ENCODE data around the gene MYMX. TPM values are rescaled to one million over a fixed set of nuclear protein-coding genes. Genes with fewer than 3 reads are reported as not detected.

Gene MYMX
- total and polyA plus RNA-seq, 2 of the 4 experiments (the other 2 are of a cell fraction): not detected

GRCh38 chr6:44201200-44201599 lies 15.5 kb upstream of the MYMX start:
- Histone ChIP-seq H2BK20ac (ENCODE audit: low read depth, low read length) (no peak overlapping the region), H3K56ac (ENCODE audit: extremely low read depth, insufficient read depth, low read length) (no peak overlapping the region), H3K4ac (ENCODE audit: low read depth, low read length) (no peak overlapping the region), H3K9me1 (ENCODE audit: insufficient read depth, low read length) (no peaks in the 10 kb centered on the region), H3K18ac (ENCODE audit: low read depth, low read length) (no peak overlapping the region), H3K36me3 (ENCODE audit: control insufficient read depth, insufficient read depth, low read length) (no peaks in the 10 kb centered on the region), H3K4me2 (ENCODE audit: low read depth, low read length) (no peak overlapping the region), H3K9ac (ENCODE audit: low read depth, low read length) (no peak overlapping the region), H4K91ac (ENCODE audit: insufficient read depth, low read depth, low read length) (no peak overlapping the region), H4K5ac (ENCODE audit: low read depth, low read length) (no peak overlapping the region), H2AK5ac (ENCODE audit: low read depth, low read length) (no peak overlapping the region), H2AK9ac (replicated peaks; ENCODE audit: low read depth, low read length, poor library complexity) (no peak overlapping the region), H2BK15ac (ENCODE audit: low read depth, low read length) (no peak overlapping the region), H3K23ac (ENCODE audit: low read depth, low read length) (no peak overlapping the region; the same call in 1 of the 2 replicates), H2AFZ (replicated peaks; ENCODE audit: low read length, poor library complexity) (no peak overlapping the region), H3K4me3 (ENCODE audit: insufficient read depth, low read depth, low read length) (no peak overlapping the region), H3K27me3 (ENCODE audit: control insufficient read depth, insufficient read depth, low read length) (peaks cover 14% of the 10 kb centered on the region), H4K20me1 (ENCODE audit: insufficient read depth, low read length) (no peaks in the 10 kb centered on the region), H3K9me3 (ENCODE audit: control insufficient read depth, insufficient read depth, low read length) (no peaks in the 10 kb centered on the region), H3K14ac (replicated peaks; ENCODE audit: low read depth, low read length) (no peak overlapping the region), H2BK120ac (ENCODE audit: low read depth, low read length) (no peak overlapping the region), H3K4me1 (ENCODE audit: control insufficient read depth, insufficient read depth, low read length) (no peaks in the 10 kb centered on the region), H3K79me1 (ENCODE audit: low read depth in 1 of 2, low read length in 2 of 2) (no peaks in the 10 kb centered on the region), H3K27ac (ENCODE audit: insufficient read depth, low read length) (no peak overlapping the region), H2BK5ac (ENCODE audit: low read depth, low read length, poor library complexity, severe bottlenecking) (no peak overlapping the region), H4K8ac (ENCODE audit: low read depth in 2 of 2, low read length in 2 of 2) (no peak overlapping the region)
- ChIA-PET POLR2A (ENCODE audit: unreplicated experiment) (no interaction called here), CTCF (no interaction called here)
- no TSS peak for BruUV-seq (replicated peaks)
- dilution Hi-C loops (cut with HindIII; ENCODE audit: low sequenced_read_pairs, unreplicated experiment): no loop called here
- DNase-seq (no peak), ATAC-seq (ENCODE audit: low read depth) (no peak)
- TF ChIP-seq RCOR1 (IDR thresholded peaks at IDR 0.05; ENCODE audit: insufficient replicate concordance, low read length): no peak
- no peak for TF ChIP-seq SMC3 (IDR thresholded peaks at IDR 0.05; ENCODE audit: low read depth, low read length)
- no peak for TF ChIP-seq MAZ (IDR thresholded peaks at IDR 0.05; ENCODE audit: borderline replicate concordance, low read depth, low read length)
- TF ChIP-seq MAFK (IDR thresholded peaks at IDR 0.05; ENCODE audit: low read depth, low read length): no peak
- TF ChIP-seq, protein P1, sequence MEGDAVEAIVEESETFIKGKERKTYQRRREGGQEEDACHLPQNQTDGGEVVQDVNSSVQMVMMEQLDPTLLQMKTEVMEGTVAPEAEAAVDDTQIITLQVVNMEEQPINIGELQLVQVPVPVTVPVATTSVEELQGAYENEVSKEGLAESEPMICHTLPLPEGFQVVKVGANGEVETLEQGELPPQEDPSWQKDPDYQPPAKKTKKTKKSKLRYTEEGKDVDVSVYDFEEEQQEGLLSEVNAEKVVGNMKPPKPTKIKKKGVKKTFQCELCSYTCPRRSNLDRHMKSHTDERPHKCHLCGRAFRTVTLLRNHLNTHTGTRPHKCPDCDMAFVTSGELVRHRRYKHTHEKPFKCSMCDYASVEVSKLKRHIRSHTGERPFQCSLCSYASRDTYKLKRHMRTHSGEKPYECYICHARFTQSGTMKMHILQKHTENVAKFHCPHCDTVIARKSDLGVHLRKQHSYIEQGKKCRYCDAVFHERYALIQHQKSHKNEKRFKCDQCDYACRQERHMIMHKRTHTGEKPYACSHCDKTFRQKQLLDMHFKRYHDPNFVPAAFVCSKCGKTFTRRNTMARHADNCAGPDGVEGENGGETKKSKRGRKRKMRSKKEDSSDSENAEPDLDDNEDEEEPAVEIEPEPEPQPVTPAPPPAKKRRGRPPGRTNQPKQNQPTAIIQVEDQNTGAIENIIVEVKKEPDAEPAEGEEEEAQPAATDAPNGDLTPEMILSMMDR (conservative IDR thresholded peaks at IDR 0.05; ENCODE audit: low read depth, low read length): no peak
- no peak for TF ChIP-seq FOS (IDR thresholded peaks at IDR 0.05; ENCODE audit: low read depth, low read length)
- in situ Hi-C loops (cut with MboI; ENCODE audit: low sequenced_read_pairs): no loop called here
- intact Hi-C loops (cut with micrococcal nuclease): no loop called here
- WGBS, 2 experiments (ENCODE audit: extremely low coverage in 2 of 2, insufficient read length in 1 of 2): 0% methylated on average over 1 of the region's 3 CpGs; no CpG with 5 or more reads in 1 of the 2 experiments

All from IMR-90 (cell line).